ENCODE results near the gene HNF4A. TPM values are rescaled to one million over a fixed set of nuclear protein-coding genes. Genes with fewer than 3 reads are reported as not detected.

HNF4A gene
- total and polyA plus RNA-seq, 2 of the 4 experiments (the other 2 are of a cell fraction), result not detected

- ChIA-PET CTCF (no interaction called here), POLR2A (ENCODE audit: unreplicated experiment) (no interaction called here)
- Histone ChIP-seq H3K27ac (ENCODE audit: insufficient read depth, low read length) (no peak overlapping the region), H2BK20ac (ENCODE audit: low read depth, low read length) (no peak overlapping the region), H4K8ac (ENCODE audit: low read depth in 2 of 2, low read length in 2 of 2) (no peak overlapping the region), H3K27me3 (ENCODE audit: control insufficient read depth, insufficient read depth, low read length) (peaks cover 56% of the 10 kb centered on the region), H3K14ac (replicated peaks; ENCODE audit: low read depth, low read length) (no peak overlapping the region), H3K4me3 (ENCODE audit: insufficient read depth, low read depth, low read length) (no peak overlapping the region), H2BK5ac (ENCODE audit: low read depth, low read length, poor library complexity, severe bottlenecking) (no peak overlapping the region), H3K4me2 (ENCODE audit: low read depth, low read length) (no peak overlapping the region), H3K9me1 (ENCODE audit: insufficient read depth, low read length) (no peaks in the 10 kb centered on the region), H2BK120ac (ENCODE audit: low read depth, low read length) (no peak overlapping the region), H3K4ac (ENCODE audit: low read depth, low read length) (no peak overlapping the region), H4K91ac (ENCODE audit: insufficient read depth, low read depth, low read length) (no peak overlapping the region), H2AFZ (replicated peaks; ENCODE audit: low read length, poor library complexity) (no peak overlapping the region), H2AK9ac (replicated peaks; ENCODE audit: low read depth, low read length, poor library complexity) (no peak overlapping the region), H3K9ac (ENCODE audit: low read depth, low read length) (no peak overlapping the region), H3K18ac (ENCODE audit: low read depth, low read length) (no peak overlapping the region), H3K56ac (ENCODE audit: extremely low read depth, insufficient read depth, low read length) (no peak overlapping the region), H3K4me1 (ENCODE audit: control insufficient read depth, insufficient read depth, low read length) (no peaks in the 10 kb centered on the region), H3K36me3 (ENCODE audit: control insufficient read depth, insufficient read depth, low read length) (no peaks in the 10 kb centered on the region), H3K79me1 (ENCODE audit: low read depth in 1 of 2, low read length in 2 of 2) (no peaks in the 10 kb centered on the region), H4K5ac (ENCODE audit: low read depth, low read length) (no peak overlapping the region), H3K9me3 (ENCODE audit: control insufficient read depth, insufficient read depth, low read length) (no peaks in the 10 kb centered on the region), H4K20me1 (ENCODE audit: insufficient read depth, low read length) (no peaks in the 10 kb centered on the region), H2AK5ac (ENCODE audit: low read depth, low read length) (no peak overlapping the region), H3K23ac (ENCODE audit: low read depth, low read length) (no peak overlapping the region), H2BK15ac (ENCODE audit: low read depth, low read length) (no peak overlapping the region)
- no peak for DNase-seq
- WGBS, 2 experiments (ENCODE audit: extremely low coverage in 2 of 2, insufficient read length in 1 of 2), result 83% methylated on average over 6 of the region's 13 CpGs; no CpG with 5 or more reads in 1 of the 2 experiments
- dilution Hi-C loops (cut with HindIII; ENCODE audit: low sequenced_read_pairs, unreplicated experiment) (no loop called here), in situ Hi-C loops (cut with MboI; ENCODE audit: low sequenced_read_pairs) (no loop called here), intact Hi-C loops (cut with micrococcal nuclease) (no loop called here)
- no peak for ATAC-seq (ENCODE audit: low read depth)
- BruUV-seq (replicated peaks), result no TSS peak
- TF ChIP-seq MAFK (IDR thresholded peaks at IDR 0.05; ENCODE audit: low read depth, low read length) (no peak), USF2 (IDR thresholded peaks at IDR 0.05; ENCODE audit: low read depth, low read length) (no peak), RCOR1 (IDR thresholded peaks at IDR 0.05; ENCODE audit: insufficient replicate concordance, low read length) (no peak), RAD21 (IDR thresholded peaks at IDR 0.05; ENCODE audit: low read length) (no peak), ELK1 (IDR thresholded peaks at IDR 0.05; ENCODE audit: borderline replicate concordance, low read depth, low read length) (no peak), MAZ (IDR thresholded peaks at IDR 0.05; ENCODE audit: borderline replicate concordance, low read depth, low read length) (no peak), MXI1 (IDR thresholded peaks at IDR 0.05; ENCODE audit: borderline replicate concordance, low read depth, low read length) (no peak), CTCF (conservative IDR thresholded peaks at IDR 0.05; ENCODE audit: low read depth, low read length) (no peak), CEBPB (IDR thresholded peaks at IDR 0.05; ENCODE audit: low read depth, low read length) (no peak), NFE2L2 (IDR thresholded peaks at IDR 0.05; ENCODE audit: low read depth, low read length) (no peak), CHD1 (IDR thresholded peaks at IDR 0.05; ENCODE audit: low read depth, low read length) (no peak), SMC3 (IDR thresholded peaks at IDR 0.05; ENCODE audit: low read depth, low read length) (no peak), POLR2A (IDR thresholded peaks at IDR 0.05; ENCODE audit: low read depth, low read length) (no peak), BHLHE40 (IDR thresholded peaks at IDR 0.05; ENCODE audit: low read depth, low read length) (no peak), FOS (IDR thresholded peaks at IDR 0.05; ENCODE audit: low read depth, low read length) (no peak)
Measured at GRCh38 chr20:44415833-44416715, 60.6 kb downstream of the HNF4A start.
